Transverse colon (tissue), 4 donors: ENCODE data around the gene RAB6B. TPM values are rescaled to one million over a fixed set of nuclear protein-coding genes. Genes with fewer than 3 reads are reported as not detected.

Experiments
- DNase-seq: peaks from one replicate; pipeline ENCODE4 v3.0.0-alpha.2; 2019
- H3K27ac ChIP-seq, 4 donors: fragments of 200-600 bp; sonication (generic); 2 replicates each; pipeline ENCODE4 v1.5.1; 2016 to 2018; ENCODE audit warnings: inconsistent platforms in 4 of 4
- H3K27me3 ChIP-seq: fragments of 200-600 bp; sonication (generic); 2 replicates; pipeline ENCODE4 v1.5.1; 2017; ENCODE audit warnings: inconsistent platforms
- H3K36me3 ChIP-seq, 4 donors: fragments of 200-600 bp; sonication (generic); 2 replicates each; pipeline ENCODE4 v1.5.1; 2017 to 2019; ENCODE audit warnings: inconsistent platforms in 4 of 4
- H3K4me1 ChIP-seq, 4 donors: fragments of 200-600 bp; sonication (generic); 2 replicates each; pipeline ENCODE4 v1.5.1; 2017 to 2020; ENCODE audit warnings: inconsistent platforms in 4 of 4
- H3K4me3 ChIP-seq, 4 donors: fragments of 200-600 bp; sonication (generic); 1 replicate in 1 of 4; 2 replicates in 3 of 4; pipeline versions ENCODE4 v1.5.1 to v1.6.1; 2017 to 2019; ENCODE audit warnings: inconsistent platforms in 4 of 4
- H3K9me3 ChIP-seq, 2 donors: fragments of 200-600 bp; sonication (generic); 2 replicates each; pipeline ENCODE4 v1.5.1; 2017 to 2019; ENCODE audit warnings: inconsistent platforms in 2 of 2
- EP300 ChIP-seq: sonication (generic); formaldehyde crosslinking; IDR thresholded peaks from one replicate; pipeline ENCODE4 v1.6.1; 2017; ENCODE audit warnings: antibody characterized with exemption, low read depth
- POLR2A ChIP-seq: fragments of 450-650 bp; IDR thresholded peaks from one replicate; pipeline ENCODE4 v1.6.1; 2016; ENCODE audit warnings: antibody characterized with exemption, mild to moderate bottlenecking, moderate library complexity
- POLR2AphosphoS5 ChIP-seq, 3 donors: sonication (generic); formaldehyde crosslinking; IDR thresholded peaks; one replicate each; pipeline ENCODE4 v1.6.1; 2016; ENCODE audit warnings: antibody characterized with exemption in 3 of 3
- WGBS, 2 donors: methylation state at CpG; one replicate each; pipeline ENCODE4 v1.1.5; 2018; ENCODE audit warnings: low coverage in 1 of 2; 5-methylcytosine and 5-hydroxymethylcytosine counted together
- in situ Hi-C, 4 donors: fragments of 200-750 bp; cut with MboI; loops; one replicate each; pipeline versions ENCODE4 v1.15.0 to v1.15.1; 2017; ENCODE audit warnings: low sequenced_read_pairs in 3 of 4, low pct_ligation_motif_present in 1 of 4, low pct_unique_long_range_greater_than_20kb in 1 of 4
- intact Hi-C: fragments of 100-400 bp; cut with DNase I; formaldehyde crosslinking; loops from one replicate; pipeline ENCODE4 v1.15.1; 2023; ENCODE audit warnings: low total_unique reads
- total RNA-seq, 4 donors: library from RNA; depleted of rRNA; stranded (reverse); fragments of >200 nt; gene quantifications; one replicate each; pipeline ENCODE4 v1.1.0, GENCODE V29; 2016
- TF ChIP-seq, protein P1 (sequence below), 5 experiments: fragments of 200-600 bp in 3 of 5; fragments of 450-650 bp in 2 of 5; sonication (generic) in 3 of 5; IDR thresholded peaks; 1 replicate in 2 of 5; 2 replicates in 3 of 5; pipeline ENCODE4 v1.5.1; 2016 to 2017; ENCODE audit warnings: antibody characterized with exemption in 5 of 5, inconsistent platforms in 3 of 5, mild to moderate bottlenecking in 2 of 5, moderate library complexity in 1 of 5

RAB6B gene
- total RNA-seq, 4 donors from 2014 or later, result 1.2 to 4.8 (median 2.2) TPM

DNA sequence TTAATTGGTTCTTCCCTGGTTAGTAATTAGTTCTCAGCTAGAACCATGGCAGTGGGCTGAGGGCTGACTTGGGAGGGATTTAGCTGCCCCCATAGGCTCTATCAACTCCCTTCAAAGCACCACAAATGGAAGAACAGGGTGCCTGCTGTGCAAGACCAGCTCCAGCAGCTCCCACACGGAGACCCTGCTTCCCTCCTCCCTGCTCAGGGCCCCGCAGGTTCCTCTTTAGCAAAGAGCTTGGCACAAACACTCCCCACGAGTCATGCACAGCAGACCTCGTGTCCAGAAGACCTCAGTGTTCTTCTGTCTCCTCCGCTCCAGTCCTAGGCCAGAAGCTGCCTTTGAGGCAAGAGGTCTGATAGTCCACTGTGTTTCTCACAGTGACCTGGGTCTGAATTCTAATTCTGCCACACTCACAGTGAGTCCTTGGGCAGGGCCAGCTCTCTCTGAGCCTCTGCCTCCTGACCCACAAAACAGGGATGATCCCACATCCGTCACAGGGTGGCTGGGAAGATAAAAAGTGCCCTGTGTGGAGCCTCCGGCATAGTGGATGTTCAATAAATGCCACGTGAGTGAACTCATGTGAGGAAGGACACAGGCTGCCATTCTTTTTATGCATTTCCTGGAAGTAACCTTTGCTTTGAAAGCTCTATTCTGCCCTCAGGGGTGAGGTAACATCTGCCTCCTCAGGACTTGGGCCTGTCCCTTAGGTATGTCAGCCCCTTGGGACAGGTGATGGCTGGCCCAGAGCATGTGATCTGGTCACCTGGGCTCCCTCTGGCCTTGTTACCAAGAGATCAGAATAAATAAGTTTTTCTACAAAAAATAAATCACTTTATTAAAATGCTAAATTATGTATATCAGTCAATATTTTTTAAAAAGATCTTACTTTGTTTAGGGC is 7.6 kb downstream of the RAB6B start:
- intact Hi-C loops (no loop called here), in situ Hi-C loops (no loop called here)
- peaks cover 0 to 9% (median 0%) of the 10 kb centered on the region in 4 donors for H3K4me1 ChIP-seq
- 62% methylated on average over 8 of the region's 8 CpGs; no CpG with 5 or more reads in 1 of the 2 donors for WGBS, 2 donors
- no peaks in the 10 kb centered on the region for H3K9me3 ChIP-seq
- no peak overlapping the region for H3K27ac ChIP-seq
- H3K27me3 ChIP-seq, result no peaks in the 10 kb centered on the region
- no peak overlapping the region for H3K4me3 ChIP-seq
- H3K36me3 ChIP-seq, result no peaks in the 10 kb centered on the region
- TF ChIP-seq, protein P1, sequence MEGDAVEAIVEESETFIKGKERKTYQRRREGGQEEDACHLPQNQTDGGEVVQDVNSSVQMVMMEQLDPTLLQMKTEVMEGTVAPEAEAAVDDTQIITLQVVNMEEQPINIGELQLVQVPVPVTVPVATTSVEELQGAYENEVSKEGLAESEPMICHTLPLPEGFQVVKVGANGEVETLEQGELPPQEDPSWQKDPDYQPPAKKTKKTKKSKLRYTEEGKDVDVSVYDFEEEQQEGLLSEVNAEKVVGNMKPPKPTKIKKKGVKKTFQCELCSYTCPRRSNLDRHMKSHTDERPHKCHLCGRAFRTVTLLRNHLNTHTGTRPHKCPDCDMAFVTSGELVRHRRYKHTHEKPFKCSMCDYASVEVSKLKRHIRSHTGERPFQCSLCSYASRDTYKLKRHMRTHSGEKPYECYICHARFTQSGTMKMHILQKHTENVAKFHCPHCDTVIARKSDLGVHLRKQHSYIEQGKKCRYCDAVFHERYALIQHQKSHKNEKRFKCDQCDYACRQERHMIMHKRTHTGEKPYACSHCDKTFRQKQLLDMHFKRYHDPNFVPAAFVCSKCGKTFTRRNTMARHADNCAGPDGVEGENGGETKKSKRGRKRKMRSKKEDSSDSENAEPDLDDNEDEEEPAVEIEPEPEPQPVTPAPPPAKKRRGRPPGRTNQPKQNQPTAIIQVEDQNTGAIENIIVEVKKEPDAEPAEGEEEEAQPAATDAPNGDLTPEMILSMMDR (IDR thresholded peaks at IDR 0.05), result no peak
- TF ChIP-seq EP300 (no peak), POLR2A (no peak), POLR2AphosphoS5 (IDR thresholded peaks at IDR 0.05) (no peak)
- no peak for DNase-seq

DNA sequence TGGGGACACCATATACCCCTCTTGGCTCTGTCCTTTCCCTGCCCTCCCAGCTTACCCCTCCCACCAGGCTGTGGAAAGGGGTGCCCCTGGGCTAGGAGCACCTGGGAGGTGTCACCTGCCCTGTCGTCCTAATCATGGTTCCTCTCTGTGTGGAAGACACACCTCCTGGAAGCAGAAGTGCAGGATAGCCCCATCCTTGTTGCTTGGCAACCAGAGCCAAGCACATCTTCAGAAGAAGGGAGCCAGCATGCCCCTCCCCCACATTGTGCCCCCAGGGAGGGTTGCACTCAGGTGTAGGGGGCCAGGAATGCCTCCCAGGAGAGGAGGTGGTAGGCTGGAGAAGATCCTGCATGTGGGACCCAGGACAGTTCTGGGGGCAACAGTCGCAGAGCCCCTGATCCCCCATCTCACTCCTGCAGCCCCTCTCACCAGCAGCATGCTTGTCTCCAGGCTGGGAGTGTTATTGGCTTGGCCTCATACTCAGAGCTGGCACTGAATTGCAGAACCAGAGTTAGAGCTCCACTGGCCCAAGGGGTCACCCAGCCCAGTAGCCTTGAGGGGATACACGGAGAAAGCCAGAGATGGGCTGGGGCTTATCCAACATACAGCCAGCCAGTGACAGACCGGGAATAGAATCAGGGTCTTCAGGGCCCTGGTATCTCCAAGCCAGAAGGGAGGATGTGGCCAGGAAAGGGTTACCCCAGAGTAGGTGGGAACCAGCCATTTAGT is 8.4 kb downstream of the RAB6B start:
- intact Hi-C loops, result no loop called here

DNA sequence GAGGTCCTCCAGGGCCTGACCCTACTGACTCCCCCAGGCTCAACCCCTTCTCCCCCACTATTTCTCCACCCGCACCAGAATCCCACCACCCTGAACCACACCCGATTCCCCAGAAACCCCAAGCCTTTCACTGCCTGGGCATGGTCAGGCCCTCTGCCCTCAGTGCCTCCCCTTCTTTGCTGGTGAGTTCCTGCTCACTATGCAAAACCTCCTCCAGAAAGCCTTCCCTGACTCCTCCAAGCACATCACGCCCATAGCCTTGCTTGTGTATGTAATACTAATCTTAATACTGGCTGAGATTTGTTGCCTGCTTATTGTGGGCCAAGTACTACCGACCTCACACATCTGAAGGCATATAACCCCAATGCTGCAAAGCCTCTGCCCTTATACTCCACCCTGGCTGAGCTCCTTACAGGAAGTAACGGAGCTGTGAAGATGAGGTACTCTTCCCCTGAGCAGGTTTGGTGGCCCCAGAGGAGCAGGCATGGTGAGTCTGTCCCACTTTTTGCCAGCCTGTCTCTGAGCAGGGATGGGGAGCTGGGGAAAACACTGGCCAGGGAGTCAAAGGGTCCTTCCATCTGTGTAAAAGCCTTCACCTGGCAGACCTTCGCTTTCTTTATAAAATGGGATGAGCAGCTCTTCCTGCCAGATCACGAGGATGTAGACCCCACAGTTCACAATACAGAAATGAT is 9.5 kb downstream of the RAB6B start:
- Histone ChIP-seq H3K27me3 (no peaks in the 10 kb centered on the region), H3K36me3 (no peaks in the 10 kb centered on the region), H3K4me1 (peaks cover 0 to 9% (median 0%) of the 10 kb centered on the region in 4 donors), H3K27ac (no peak overlapping the region), H3K4me3 (no peak overlapping the region), H3K9me3 (no peaks in the 10 kb centered on the region)
- in situ Hi-C loops, result no loop called here
- TF ChIP-seq, protein P1 (IDR thresholded peaks at IDR 0.05), result no peak
- TF ChIP-seq POLR2A (no peak), POLR2AphosphoS5 (IDR thresholded peaks at IDR 0.05) (no peak), EP300 (no peak)
- no peak for DNase-seq
- 75 to 92% methylated on average over 2 to 7 of the region's 7 CpGs for WGBS, 2 donors
- intact Hi-C loops, result no loop called here

More for the DNA sequence above, 8.4 kb downstream of the RAB6B start:
- Histone ChIP-seq H3K36me3 (no peaks in the 10 kb centered on the region), H3K27me3 (no peaks in the 10 kb centered on the region), H3K9me3 (no peaks in the 10 kb centered on the region), H3K4me1 (peaks cover 0 to 9% (median 0%) of the 10 kb centered on the region in 4 donors), H3K4me3 (no peak overlapping the region), H3K27ac (no peak overlapping the region)
- no peak for DNase-seq
- in situ Hi-C loops, result no loop called here
- TF ChIP-seq POLR2A (no peak), EP300 (no peak), POLR2AphosphoS5 (IDR thresholded peaks at IDR 0.05) (no peak)
- TF ChIP-seq, protein P1 (IDR thresholded peaks at IDR 0.05), result no peak
- 64% methylated on average over 4 of the region's 4 CpGs; no CpG with 5 or more reads in 1 of the 2 donors for WGBS, 2 donors
